Nephron (organoid): Measurements from ENCODE around the gene SYNJ2.

Experiments used
- H3K27ac Mint-ChIP-seq, 3 experiments: 2 replicates each; pipeline ENCODE4 v1.8.0; 2020; ENCODE audit warnings: mixed read lengths in 3 of 3, mild to moderate bottlenecking in 2 of 3, moderate library complexity in 1 of 3
- H3K27me3 Mint-ChIP-seq: 2 replicates; pipeline ENCODE4 v1.8.0; 2021; ENCODE audit warnings: low read depth, mild to moderate bottlenecking, moderate library complexity, mixed read lengths
- H3K36me3 Mint-ChIP-seq: 2 replicates; pipeline ENCODE4 v1.8.0; 2020; ENCODE audit warnings: low read depth, mixed read lengths
- H3K4me1 Mint-ChIP-seq: 2 replicates; pipeline ENCODE4 v1.8.0; 2020; ENCODE audit warnings: mixed read lengths
- H3K4me3 Mint-ChIP-seq, 3 experiments: 2 replicates each; pipeline ENCODE4 v1.8.0; 2020; ENCODE audit warnings: mild to moderate bottlenecking in 3 of 3, mixed read lengths in 3 of 3, moderate library complexity in 2 of 3
- H3K9me3 Mint-ChIP-seq: 2 replicates; pipeline ENCODE4 v1.8.0; 2020; ENCODE audit warnings: mixed read lengths
- TF ChIP-seq, protein P1 (sequence below), 3 experiments: fragments of 200-600 bp; sonication (generic); IDR thresholded peaks; one replicate each; pipeline ENCODE4 v1.5.0; 2021; ENCODE audit warnings: antibody characterized with exemption in 3 of 3; ENCODE audit not compliant: unreplicated experiment in 3 of 3

SYNJ2 gene

DNA sequence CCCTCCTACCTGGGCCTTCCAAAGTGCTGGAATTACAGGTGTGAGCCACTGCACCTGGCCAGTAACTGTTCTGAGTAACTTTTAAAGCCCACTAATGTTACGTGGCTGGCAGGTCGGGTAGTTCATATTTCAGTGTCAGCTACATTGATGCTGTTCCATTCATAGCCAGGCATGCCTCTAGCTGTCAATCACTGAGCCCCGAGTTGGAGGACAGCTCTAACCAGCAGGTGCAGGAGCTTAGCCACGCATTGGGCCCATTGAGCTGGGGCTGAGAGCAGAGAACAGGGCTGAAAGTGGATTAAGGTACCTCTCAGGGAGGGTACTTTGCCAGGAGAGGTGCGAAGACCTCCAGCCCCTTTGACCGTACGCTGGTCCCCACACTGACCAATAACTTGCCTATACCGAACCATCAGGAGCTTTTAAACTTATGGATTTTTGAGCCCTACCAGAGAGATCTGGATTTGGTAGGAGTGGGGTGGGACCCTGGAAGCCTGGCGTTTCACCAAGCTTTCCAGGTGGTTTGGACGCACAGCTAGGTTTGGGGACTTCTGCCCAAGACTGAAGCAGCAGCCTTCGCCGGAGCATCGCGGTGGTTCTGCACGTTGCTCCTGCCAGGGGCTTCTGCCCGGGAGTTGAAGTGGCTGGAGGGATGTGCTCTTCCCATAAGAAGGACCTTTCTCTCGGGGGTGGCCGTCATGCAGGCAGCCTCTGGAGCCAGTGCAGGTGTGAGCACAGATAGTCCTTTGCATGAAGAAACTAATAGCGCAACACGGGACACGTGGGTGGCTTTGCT is 103.8 kb downstream of the SYNJ2 start:
- Mint-ChIP-seq H3K27me3 (no peaks in the 10 kb centered on the region), H3K36me3 (peaks cover 61% of the 10 kb centered on the region), H3K4me1 (no peaks in the 10 kb centered on the region), H3K9me3 (no peaks in the 10 kb centered on the region), H3K4me3 (no peak overlapping the region), H3K27ac (no peak overlapping the region)
- TF ChIP-seq, protein P1, sequence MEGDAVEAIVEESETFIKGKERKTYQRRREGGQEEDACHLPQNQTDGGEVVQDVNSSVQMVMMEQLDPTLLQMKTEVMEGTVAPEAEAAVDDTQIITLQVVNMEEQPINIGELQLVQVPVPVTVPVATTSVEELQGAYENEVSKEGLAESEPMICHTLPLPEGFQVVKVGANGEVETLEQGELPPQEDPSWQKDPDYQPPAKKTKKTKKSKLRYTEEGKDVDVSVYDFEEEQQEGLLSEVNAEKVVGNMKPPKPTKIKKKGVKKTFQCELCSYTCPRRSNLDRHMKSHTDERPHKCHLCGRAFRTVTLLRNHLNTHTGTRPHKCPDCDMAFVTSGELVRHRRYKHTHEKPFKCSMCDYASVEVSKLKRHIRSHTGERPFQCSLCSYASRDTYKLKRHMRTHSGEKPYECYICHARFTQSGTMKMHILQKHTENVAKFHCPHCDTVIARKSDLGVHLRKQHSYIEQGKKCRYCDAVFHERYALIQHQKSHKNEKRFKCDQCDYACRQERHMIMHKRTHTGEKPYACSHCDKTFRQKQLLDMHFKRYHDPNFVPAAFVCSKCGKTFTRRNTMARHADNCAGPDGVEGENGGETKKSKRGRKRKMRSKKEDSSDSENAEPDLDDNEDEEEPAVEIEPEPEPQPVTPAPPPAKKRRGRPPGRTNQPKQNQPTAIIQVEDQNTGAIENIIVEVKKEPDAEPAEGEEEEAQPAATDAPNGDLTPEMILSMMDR (IDR thresholded peaks at IDR 0.05; ENCODE audit: unreplicated experiment in 3 of 3): no peak

DNA sequence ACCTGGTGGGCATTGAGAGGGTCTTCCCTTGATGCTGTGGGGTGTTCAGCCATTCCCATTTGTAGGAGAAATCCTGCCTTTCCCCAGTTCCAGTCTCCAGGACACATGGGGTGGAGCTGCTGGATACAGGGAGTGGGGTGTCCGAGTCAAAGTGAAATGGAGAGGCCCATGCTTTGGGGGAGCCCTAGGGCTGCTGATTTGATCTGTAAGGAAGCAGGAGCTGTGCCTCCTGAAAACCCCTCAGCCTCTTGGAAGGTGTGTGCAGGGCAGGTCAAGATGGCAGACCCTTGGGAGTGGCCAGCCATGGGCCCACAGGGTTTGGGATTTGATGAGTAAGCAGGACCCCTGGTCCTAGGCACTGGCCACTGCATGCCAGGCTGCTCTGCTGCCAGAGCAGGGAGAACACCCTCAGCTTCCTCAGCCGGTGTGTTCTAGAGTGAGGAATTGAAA is 104.4 kb downstream of the SYNJ2 start:
- Mint-ChIP-seq H3K9me3 (no peaks in the 10 kb centered on the region), H3K4me3 (no peak overlapping the region), H3K4me1 (no peaks in the 10 kb centered on the region), H3K27me3 (no peaks in the 10 kb centered on the region), H3K27ac (peak overlapping the region; percentile 59 to 78 (median 60)), H3K36me3 (peaks cover 54% of the 10 kb centered on the region)
- TF ChIP-seq, protein P1 (IDR thresholded peaks at IDR 0.05; ENCODE audit: unreplicated experiment in 3 of 3): no peak

DNA sequence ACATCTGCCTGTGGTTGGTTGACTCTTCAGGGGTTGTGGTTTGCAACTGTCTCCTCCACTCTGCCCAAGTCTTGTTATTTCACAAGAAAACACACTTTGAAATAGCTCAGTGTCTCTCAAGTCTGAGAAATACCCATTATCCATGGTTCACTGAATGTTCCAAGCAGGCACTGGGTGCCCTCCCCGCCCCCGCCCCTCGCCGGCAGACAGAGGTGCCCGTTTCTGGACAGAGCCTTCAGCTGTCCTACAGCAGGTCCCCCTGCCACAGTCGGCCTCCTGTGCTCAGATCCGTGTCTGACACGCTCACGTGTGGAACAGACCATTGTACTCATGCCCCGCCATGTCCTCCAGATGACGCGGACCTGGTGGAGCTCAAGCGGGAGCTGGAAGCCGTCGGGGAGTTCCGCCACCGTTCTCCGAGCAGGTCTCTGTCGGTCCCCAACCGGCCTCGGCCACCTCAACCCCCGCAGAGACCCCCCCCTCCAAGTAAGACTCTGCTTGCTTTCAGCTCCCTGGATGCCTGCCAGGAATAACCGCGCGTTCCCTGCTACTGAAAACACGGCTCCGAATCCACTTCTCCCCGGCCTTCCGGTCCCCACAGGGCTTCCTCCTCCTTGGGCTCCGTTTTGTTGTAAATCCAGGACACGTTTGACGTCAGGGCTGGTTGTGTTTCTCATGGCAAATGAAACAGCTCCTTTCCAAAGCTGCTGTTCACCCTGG is 105.0 kb downstream of the SYNJ2 start:
- no peaks in the 10 kb centered on the region for H3K9me3 Mint-ChIP-seq
- peaks cover 52% of the 10 kb centered on the region for H3K36me3 Mint-ChIP-seq
- H3K4me3 Mint-ChIP-seq: no peak overlapping the region
- no peaks in the 10 kb centered on the region for H3K27me3 Mint-ChIP-seq
- H3K27ac Mint-ChIP-seq: peak overlapping the region; percentile 59 to 78 (median 60)
- no peaks in the 10 kb centered on the region for H3K4me1 Mint-ChIP-seq
- TF ChIP-seq, protein P1 (IDR thresholded peaks at IDR 0.05; ENCODE audit: unreplicated experiment in 3 of 3): no peak

DNA sequence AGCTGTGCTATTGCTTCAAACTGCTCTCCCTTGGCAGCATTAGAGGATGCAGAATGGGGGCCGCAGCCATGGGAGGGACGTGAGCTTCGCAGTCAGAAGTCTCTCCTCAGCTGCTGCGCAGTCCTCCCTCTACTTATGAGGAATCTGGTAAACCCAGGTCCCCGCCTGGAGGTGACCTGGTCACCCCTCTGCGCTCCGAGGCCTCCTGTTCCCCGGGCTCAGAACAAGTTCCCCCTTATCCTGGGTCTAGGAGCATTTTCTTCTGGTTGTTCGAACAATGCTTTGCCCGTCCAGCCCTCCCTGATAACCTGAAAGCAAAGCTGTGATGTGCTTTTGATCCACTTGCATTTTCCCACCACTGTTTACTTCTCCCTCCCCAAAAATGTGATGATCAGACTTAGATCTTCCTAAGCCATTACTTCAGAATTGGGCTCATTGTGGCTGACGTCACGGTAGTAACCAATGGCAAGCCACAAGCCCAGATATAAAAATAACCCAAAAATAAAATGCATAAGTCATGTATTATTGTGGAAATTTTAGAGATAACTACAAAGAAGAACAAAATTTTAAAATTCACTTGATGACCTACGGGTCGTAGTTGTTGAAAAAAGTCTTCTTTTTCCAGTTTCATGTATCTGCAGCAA is 105.7 kb downstream of the SYNJ2 start:
- Mint-ChIP-seq H3K36me3 (peaks cover 55% of the 10 kb centered on the region), H3K4me3 (no peak overlapping the region), H3K9me3 (no peaks in the 10 kb centered on the region), H3K27ac (peak overlapping the region; percentile 26 to 78 (median 60)), H3K4me1 (no peaks in the 10 kb centered on the region), H3K27me3 (no peaks in the 10 kb centered on the region)
- TF ChIP-seq, protein P1 (IDR thresholded peaks at IDR 0.05; ENCODE audit: unreplicated experiment in 3 of 3): no peak

DNA sequence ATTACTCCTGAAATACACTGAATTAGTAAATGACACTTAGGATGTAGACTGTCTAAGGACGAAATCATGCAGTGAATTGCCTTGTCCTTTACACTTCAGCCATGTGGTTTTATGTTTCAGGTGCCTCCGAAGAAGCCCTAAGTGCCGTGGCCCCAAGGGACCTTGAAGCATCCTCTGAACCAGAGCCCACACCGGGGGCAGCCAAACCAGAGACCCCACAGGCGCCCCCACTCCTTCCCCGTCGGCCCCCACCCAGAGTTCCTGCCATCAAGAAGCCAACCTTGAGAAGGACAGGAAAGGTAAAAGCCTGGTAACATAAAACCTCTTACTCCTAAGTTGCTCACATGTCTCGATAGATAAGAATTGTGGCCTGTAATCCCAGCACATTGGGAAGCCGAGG is 111.1 kb downstream of the SYNJ2 start:
- Mint-ChIP-seq H3K27me3 (no peaks in the 10 kb centered on the region), H3K36me3 (peaks cover 51% of the 10 kb centered on the region), H3K4me1 (no peaks in the 10 kb centered on the region), H3K4me3 (no peak overlapping the region), H3K9me3 (no peaks in the 10 kb centered on the region), H3K27ac (no peak overlapping the region)
- TF ChIP-seq, protein P1 (IDR thresholded peaks at IDR 0.05; ENCODE audit: unreplicated experiment in 3 of 3): no peak
